Breast epithelium (tissue), 4 donors: ENCODE results near the gene RFPL4A. TPM values are rescaled to one million over a fixed set of nuclear protein-coding genes. Genes with fewer than 3 reads are reported as not detected.

Experiments
- DNase-seq, 2 donors: peaks; one replicate each; pipeline ENCODE4 v3.0.0-alpha.2; 2019; ENCODE audit warnings: low spot score in 2 of 2
- H3K27ac ChIP-seq, 2 donors: fragments of 200-600 bp; sonication (generic) in 1 of 2; one replicate each; pipeline ENCODE4 v1.5.1; 2016 to 2019; ENCODE audit warnings: mild to moderate bottlenecking in 1 of 2
- H3K27me3 ChIP-seq, 2 donors: fragments of 200-600 bp; sonication (generic) in 1 of 2; one replicate each; pipeline versions ENCODE4 v1.5.1 to v1.6.0; 2017 to 2019; ENCODE audit warnings: control low read depth in 1 of 2, mild to moderate bottlenecking in 1 of 2
- H3K36me3 ChIP-seq: fragments of 200-600 bp; one replicate; pipeline ENCODE4 v1.5.1; 2019
- H3K4me1 ChIP-seq, 2 donors: fragments of 200-600 bp; sonication (generic); one replicate each; pipeline ENCODE4 v1.5.1; 2016 to 2019; ENCODE audit warnings: control low read depth in 1 of 2
- H3K4me3 ChIP-seq, 3 donors: fragments of 200-600 bp; sonication (generic); 1 replicate in 2 of 3; 2 replicates in 1 of 3; pipeline ENCODE4 v1.5.1; 2016 to 2019; ENCODE audit warnings: mild to moderate bottlenecking in 3 of 3, moderate library complexity in 2 of 3
- H3K9me3 ChIP-seq, 2 donors: fragments of 200-600 bp; sonication (generic) in 1 of 2; one replicate each; pipeline ENCODE4 v1.5.1; 2016 to 2019; ENCODE audit warnings: control low read depth in 1 of 2
- POLR2A ChIP-seq: fragments of 450-650 bp; IDR thresholded peaks from one replicate; pipeline ENCODE4 v1.6.1; 2016; ENCODE audit warnings: antibody characterized with exemption, mild to moderate bottlenecking, moderate library complexity
- POLR2AphosphoS5 ChIP-seq, 3 donors: sonication (generic); formaldehyde crosslinking; IDR thresholded peaks; one replicate each; pipeline ENCODE4 v1.6.1; 2017; ENCODE audit warnings: antibody characterized with exemption in 3 of 3
- intact Hi-C: fragments of 100-400 bp; cut with DNase I; formaldehyde crosslinking; loops from one replicate; pipeline ENCODE4 v1.15.1; 2023; ENCODE audit warnings: low total_unique reads
- total RNA-seq, 3 donors: library from RNA; depleted of rRNA; stranded (reverse); fragments of >200 nt; gene quantifications; one replicate each; pipeline ENCODE4 v1.1.0, GENCODE V29; 2016
- TF ChIP-seq, protein P1 (sequence below), 3 donors: fragments of 450-650 bp; IDR thresholded peaks; one replicate each; pipeline ENCODE4 v1.5.1; 2016 to 2017; ENCODE audit warnings: antibody characterized with exemption in 3 of 3, mild to moderate bottlenecking in 3 of 3, moderate library complexity in 3 of 3

The RFPL4A gene
- total RNA-seq, 3 donors from 2014 or later, result not detected

DNA sequence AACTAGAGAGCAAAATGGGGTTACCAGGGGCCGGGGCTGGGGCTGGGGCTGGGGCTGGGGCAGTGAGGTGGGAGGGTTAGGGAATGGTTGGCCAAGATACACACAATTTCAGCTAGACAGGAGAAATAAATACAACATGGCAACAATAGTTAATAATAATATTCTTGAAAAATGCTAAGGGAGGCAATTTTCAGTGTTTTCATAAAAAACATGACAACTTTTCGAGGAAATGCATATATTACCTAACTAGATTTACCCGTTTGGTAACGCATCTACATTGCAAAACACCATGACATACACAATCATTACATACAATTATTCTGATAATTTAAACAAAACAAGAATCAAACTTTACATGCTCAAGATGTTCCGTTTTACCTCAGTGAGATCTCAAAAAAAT lies 22.2 kb downstream of the RFPL4A start:
- no peaks in the 10 kb centered on the region for H3K9me3 ChIP-seq
- no peak for DNase-seq
- no peak overlapping the region for H3K27ac ChIP-seq
- no peaks in the 10 kb centered on the region for H3K4me1 ChIP-seq
- no peaks in the 10 kb centered on the region for H3K27me3 ChIP-seq
- no peak overlapping the region for H3K4me3 ChIP-seq
- no peaks in the 10 kb centered on the region for H3K36me3 ChIP-seq
- intact Hi-C loops, result no loop called here
- TF ChIP-seq, protein P1, sequence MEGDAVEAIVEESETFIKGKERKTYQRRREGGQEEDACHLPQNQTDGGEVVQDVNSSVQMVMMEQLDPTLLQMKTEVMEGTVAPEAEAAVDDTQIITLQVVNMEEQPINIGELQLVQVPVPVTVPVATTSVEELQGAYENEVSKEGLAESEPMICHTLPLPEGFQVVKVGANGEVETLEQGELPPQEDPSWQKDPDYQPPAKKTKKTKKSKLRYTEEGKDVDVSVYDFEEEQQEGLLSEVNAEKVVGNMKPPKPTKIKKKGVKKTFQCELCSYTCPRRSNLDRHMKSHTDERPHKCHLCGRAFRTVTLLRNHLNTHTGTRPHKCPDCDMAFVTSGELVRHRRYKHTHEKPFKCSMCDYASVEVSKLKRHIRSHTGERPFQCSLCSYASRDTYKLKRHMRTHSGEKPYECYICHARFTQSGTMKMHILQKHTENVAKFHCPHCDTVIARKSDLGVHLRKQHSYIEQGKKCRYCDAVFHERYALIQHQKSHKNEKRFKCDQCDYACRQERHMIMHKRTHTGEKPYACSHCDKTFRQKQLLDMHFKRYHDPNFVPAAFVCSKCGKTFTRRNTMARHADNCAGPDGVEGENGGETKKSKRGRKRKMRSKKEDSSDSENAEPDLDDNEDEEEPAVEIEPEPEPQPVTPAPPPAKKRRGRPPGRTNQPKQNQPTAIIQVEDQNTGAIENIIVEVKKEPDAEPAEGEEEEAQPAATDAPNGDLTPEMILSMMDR (IDR thresholded peaks at IDR 0.05), result no peak
- TF ChIP-seq POLR2AphosphoS5 (IDR thresholded peaks at IDR 0.05) (no peak), POLR2A (no peak)

DNA sequence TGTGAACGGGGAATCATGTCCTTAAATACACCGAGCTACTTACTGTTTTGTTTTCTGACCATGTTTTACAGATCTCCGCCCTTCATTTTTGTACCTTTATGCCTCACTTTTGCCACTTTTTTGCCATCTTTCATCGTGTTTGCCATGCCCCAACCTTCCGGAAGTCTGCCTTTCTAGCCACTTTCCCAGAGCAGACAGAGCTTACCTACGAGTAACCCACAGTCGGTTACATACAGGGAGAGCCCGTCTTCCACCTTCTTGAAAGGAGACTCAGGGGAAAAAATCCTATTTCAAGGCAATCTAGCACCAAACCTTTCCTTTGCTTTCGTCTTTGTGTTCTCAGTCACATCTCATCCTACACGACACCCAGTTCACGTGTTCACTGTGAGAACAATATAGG lies 36.1 kb downstream of the RFPL4A start:
- intact Hi-C loops, result no loop called here
- H3K27ac ChIP-seq, result no peak overlapping the region
- H3K27me3 ChIP-seq, result no peaks in the 10 kb centered on the region
- H3K36me3 ChIP-seq, result no peaks in the 10 kb centered on the region
- no peaks in the 10 kb centered on the region for H3K9me3 ChIP-seq
- no peak for TF ChIP-seq POLR2A
- TF ChIP-seq, protein P1 (IDR thresholded peaks at IDR 0.05), result no peak
- no peak for TF ChIP-seq POLR2AphosphoS5 (IDR thresholded peaks at IDR 0.05)
- H3K4me1 ChIP-seq, result no peaks in the 10 kb centered on the region
- no peak overlapping the region for H3K4me3 ChIP-seq
- no peak for DNase-seq

DNA sequence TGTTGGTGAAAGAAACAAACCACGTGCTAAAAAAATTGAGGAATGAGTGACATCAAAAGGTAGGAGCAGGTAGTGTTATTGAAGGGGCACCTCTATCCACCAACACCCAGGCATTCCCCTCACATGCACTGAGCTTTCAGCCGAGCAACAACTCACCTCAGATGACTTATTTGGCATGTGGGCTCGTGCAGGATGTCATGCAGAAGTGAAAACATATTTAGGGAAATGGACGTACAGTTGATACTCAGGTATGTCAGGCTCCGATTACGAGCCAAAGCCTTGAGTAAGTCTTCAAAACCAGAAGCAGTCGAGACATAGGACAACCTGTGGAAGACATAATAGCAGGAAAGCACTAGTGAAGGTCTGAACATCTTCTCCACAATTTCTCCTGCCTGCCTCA lies 42.5 kb downstream of the RFPL4A start:
- no peaks in the 10 kb centered on the region for H3K27me3 ChIP-seq
- no peak overlapping the region for H3K27ac ChIP-seq
- intact Hi-C loops, result no loop called here
- DNase-seq, result no peak
- H3K9me3 ChIP-seq, result peaks cover 3 to 14% of the 10 kb centered on the region in 2 donors
- H3K36me3 ChIP-seq, result no peaks in the 10 kb centered on the region
- H3K4me1 ChIP-seq, result no peaks in the 10 kb centered on the region
- H3K4me3 ChIP-seq, result no peak overlapping the region
- TF ChIP-seq POLR2AphosphoS5 (IDR thresholded peaks at IDR 0.05), result no peak
- TF ChIP-seq POLR2A, result no peak

DNA sequence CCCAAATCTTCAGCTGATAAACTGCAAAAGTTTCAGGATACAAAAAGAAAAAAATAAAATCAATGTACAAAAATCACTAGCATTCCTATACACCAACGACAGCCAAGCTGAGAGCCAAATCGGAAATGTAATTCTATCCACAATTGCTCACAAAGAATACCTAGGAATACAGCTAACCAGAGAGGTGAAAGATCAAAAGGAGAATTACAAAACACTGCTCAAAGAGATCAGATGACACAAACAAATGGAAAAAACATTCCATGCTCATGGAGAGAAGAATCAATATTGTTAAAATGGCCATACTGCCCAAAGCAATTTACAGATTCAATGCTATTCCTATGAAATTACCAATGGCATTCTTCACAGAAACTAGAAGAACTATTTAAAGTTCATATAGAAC lies 43.4 kb downstream of the RFPL4A start:
- H3K9me3 ChIP-seq, result peaks cover 3 to 14% of the 10 kb centered on the region in 2 donors
- H3K36me3 ChIP-seq, result no peaks in the 10 kb centered on the region
- no peak overlapping the region for H3K4me3 ChIP-seq
- H3K27me3 ChIP-seq, result no peaks in the 10 kb centered on the region
- no peak for DNase-seq
- TF ChIP-seq POLR2AphosphoS5 (IDR thresholded peaks at IDR 0.05) (no peak), POLR2A (no peak)
- TF ChIP-seq, protein P1 (IDR thresholded peaks at IDR 0.05), result no peak
- H3K4me1 ChIP-seq, result no peaks in the 10 kb centered on the region
- H3K27ac ChIP-seq, result no peak overlapping the region
- intact Hi-C loops, result no loop called here

DNA sequence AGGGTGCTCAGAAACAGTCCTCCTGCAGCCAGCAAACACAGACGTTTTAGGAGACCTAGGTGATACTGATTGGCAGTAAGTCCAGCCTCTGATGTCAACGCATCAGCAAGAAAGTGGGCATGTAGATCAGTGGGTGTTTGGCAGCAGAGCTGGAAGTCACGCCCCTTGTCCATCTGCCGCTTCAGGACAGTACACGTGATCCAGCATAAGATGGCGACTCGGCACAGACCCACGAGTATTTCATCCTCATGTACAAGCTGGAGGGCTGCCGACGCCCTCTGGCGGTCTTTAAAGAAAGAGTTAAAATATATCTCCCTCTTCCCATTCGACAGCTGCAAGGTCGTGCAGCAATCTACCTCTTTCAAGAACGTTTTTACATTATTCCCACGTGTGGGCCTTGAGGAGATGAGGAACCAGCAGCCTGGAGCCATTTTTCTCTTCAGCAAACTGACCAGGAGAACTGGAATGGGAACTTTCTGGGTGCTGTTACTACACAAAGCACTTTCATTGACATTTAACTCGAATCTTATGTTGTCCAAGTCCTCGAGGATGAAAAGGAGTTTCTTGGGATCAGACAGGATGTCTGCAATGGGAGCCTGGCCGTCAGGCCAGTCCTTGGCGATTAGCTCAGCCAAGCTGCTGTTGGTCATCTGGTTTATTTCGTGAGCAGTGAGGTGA lies 50.6 kb downstream of the RFPL4A start:
- TF ChIP-seq, protein P1 (IDR thresholded peaks at IDR 0.05), result no peak
- TF ChIP-seq POLR2A, result no peak
- TF ChIP-seq POLR2AphosphoS5 (IDR thresholded peaks at IDR 0.05), result no peak
- no peaks in the 10 kb centered on the region for H3K36me3 ChIP-seq
- no peaks in the 10 kb centered on the region for H3K4me1 ChIP-seq
- no peak overlapping the region for H3K27ac ChIP-seq
- H3K9me3 ChIP-seq, result peaks cover 0 to 8% of the 10 kb centered on the region in 2 donors
- H3K27me3 ChIP-seq, result no peaks in the 10 kb centered on the region
- DNase-seq, result no peak
- intact Hi-C loops, result no loop called here
- no peak overlapping the region for H3K4me3 ChIP-seq
